ENCODE measurements around the gene HPGDS.
"Not testable (repeated sequence)": the region's sequence is repeated elsewhere in the genome, so short reads cannot be mapped to it uniquely, and the experiment has no call there.

DNA sequence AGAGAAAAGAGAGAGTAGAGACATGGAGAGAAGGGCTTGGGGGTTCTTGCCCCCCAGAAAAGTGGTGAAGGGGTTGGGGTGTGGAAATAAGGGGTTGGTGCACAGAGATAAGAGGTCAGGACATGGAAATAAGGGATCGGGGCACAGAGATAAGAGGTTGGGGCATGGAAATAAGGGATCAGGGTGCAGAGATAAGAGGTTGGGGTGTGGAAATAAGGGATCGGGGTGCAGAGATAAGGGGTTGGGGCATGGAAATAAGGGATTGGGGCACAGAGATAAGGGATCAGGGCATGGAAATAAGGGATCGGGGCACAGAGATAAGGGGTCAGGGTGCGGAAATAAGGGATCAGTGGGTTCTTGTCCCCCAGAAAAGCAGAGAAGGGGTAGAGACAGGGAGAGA, 45.3 kb upstream of the HPGDS start:
- TF ChIP-seq POLR2A (IDR thresholded peaks at IDR 0.05; ENCODE audit: low read depth): not testable (repeated sequence)
- TF ChIP-seq, protein P1, sequence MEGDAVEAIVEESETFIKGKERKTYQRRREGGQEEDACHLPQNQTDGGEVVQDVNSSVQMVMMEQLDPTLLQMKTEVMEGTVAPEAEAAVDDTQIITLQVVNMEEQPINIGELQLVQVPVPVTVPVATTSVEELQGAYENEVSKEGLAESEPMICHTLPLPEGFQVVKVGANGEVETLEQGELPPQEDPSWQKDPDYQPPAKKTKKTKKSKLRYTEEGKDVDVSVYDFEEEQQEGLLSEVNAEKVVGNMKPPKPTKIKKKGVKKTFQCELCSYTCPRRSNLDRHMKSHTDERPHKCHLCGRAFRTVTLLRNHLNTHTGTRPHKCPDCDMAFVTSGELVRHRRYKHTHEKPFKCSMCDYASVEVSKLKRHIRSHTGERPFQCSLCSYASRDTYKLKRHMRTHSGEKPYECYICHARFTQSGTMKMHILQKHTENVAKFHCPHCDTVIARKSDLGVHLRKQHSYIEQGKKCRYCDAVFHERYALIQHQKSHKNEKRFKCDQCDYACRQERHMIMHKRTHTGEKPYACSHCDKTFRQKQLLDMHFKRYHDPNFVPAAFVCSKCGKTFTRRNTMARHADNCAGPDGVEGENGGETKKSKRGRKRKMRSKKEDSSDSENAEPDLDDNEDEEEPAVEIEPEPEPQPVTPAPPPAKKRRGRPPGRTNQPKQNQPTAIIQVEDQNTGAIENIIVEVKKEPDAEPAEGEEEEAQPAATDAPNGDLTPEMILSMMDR (IDR thresholded peaks at IDR 0.05): not testable (repeated sequence)
